VCaP (cell line): Measurements from ENCODE around the gene UBA7.
"Not testable (repeated sequence)": the region's sequence is repeated elsewhere in the genome, so short reads cannot be mapped to it uniquely, and the experiment has no call there.

Experiments
- H3K27ac ChIP-seq: fragments of 450-650 bp; 2 replicates; pipeline ENCODE4 v1.5.1; 2017
- CTCF ChIP-seq: fragments of 450-650 bp; conservative IDR thresholded peaks from 2 replicates; pipeline ENCODE4 v1.5.1; 2017; ENCODE audit warnings: mild to moderate bottlenecking, moderate library complexity

Gene UBA7

GRCh38 chr3:49842843-49843517 lies 29.2 kb upstream of the UBA7 start:
- no peak for TF ChIP-seq CTCF
- no peak overlapping the region for H3K27ac ChIP-seq

GRCh38 chr3:49841806-49842205 lies 28.1 kb upstream of the UBA7 start:
- no peak overlapping the region for H3K27ac ChIP-seq
- no peak for TF ChIP-seq CTCF

GRCh38 chr3:49841126-49841696 lies 27.5 kb upstream of the UBA7 start:
- no peak overlapping the region for H3K27ac ChIP-seq

DNA sequence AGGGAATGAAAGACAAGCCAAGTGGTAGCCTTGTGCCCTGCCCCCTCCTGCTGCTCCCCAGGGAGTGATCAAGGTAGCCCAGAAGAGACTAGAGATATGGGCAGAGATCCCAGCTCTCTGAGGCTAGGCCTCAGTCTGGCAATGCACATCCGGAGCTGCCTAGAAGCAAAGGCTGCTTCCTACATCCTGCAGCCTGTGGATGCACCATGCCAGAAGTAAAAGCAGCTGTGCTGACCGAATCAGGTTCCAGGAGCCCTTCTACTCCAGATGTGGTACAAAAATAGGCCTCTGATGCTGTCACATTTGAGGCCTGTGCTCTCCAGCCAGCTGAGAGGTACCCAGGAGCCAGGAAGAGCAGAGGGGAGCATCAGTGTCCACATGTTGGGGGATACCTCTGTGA lies 26.6 kb upstream of the UBA7 start:
- no peak overlapping the region for H3K27ac ChIP-seq
- TF ChIP-seq CTCF = no peak

More at GRCh38 chr3:49841126-49841696, 27.5 kb upstream of the UBA7 start:
- TF ChIP-seq CTCF = no peak

DNA sequence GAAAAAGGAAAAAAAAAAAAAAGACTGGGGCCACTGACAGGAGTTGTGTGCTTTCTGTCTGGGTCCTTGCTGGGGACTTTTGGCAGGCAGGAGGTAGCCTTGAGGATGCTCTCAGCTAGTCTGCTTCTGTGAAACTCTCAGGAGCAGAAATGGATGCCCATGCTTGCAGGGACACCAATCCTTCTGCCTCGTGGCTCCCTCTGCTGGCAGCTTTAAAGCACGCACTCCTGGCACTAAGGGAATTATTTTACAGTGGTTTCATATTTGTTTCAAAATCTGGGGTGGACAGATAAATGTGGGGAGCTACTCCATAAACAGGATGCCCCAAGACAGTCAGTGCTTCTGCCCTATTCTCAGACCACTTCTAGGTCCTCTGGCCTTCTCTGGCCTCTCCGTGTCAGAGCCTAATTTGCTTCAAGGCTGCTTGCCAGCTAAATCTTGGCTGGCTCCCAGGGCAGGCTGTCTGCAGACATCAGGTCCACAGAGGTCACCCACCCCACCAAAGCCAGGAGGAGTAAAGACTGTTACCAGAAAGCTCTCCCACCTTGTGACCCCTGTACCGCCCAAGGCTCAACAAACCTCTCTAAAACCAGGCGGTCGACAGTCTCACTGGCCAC lies 25.5 kb upstream of the UBA7 start:
- TF ChIP-seq CTCF = peak; percentile 98
- no peak overlapping the region for H3K27ac ChIP-seq

DNA sequence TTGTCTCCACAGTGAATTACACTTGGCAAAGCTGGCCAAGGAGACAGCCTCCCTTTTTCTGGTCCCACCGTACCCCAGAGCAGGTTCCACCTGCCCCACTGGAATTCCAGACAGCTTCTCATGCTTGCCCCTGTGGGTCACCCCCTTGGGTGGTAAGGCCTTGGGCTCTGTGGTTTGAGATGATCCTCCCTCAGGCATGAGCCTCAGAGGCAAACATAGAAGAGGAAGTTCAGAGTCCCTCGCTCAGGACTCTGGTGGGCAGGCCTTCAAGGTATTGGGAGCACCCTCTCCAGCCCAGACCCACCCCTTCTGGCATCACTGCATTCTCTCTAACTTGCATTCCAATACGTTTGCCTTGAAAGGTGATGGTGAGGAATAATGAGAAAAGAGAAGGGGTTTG lies 17.6 kb upstream of the UBA7 start:
- H3K27ac ChIP-seq = no peak overlapping the region
- no peak for TF ChIP-seq CTCF

DNA sequence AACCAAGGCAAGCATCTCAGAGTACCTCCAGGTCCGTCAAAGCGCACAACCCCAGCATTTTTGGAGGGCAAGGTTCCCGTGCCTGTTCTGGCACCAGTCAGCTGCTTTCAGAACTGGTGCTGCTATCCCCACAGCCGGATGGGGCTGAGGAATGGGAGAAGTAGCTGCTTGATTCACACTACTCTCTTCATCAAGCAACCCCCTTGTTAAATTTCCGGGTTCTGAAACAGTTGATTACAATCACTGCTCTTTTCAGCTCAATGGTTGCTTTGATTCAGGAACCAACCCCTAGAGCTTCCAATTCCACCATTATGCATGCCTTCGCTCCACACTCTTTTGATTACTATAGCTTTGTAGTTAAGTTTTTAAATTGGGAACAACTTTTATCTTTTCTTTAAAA lies 12.3 kb upstream of the UBA7 start:
- H3K27ac ChIP-seq = no peak overlapping the region
- no peak for TF ChIP-seq CTCF

DNA sequence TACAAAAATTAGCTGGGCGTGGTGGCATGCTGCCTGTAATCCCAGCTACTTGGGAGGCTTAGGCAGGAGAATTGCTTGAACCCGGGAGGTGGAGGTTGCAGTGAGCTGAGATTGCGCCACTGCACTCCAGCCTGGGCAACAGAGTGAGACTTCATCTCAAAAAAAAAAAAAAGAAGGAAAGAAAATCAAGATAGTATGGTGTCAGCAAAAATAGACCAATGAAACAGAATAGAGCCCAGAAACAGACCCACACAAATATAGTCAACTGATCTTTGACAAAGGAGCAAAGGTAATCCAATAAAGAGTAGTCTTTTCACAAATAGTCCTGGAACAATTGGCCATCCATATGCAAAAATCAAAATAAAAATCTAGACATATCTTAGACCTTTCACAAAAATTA lies 9.4 kb upstream of the UBA7 start:
- H3K27ac ChIP-seq = not testable (repeated sequence)
